Fibroblast of villous mesenchyme (primary cell): ENCODE measurements around the gene NRF1. TPM values are rescaled to one million over a fixed set of nuclear protein-coding genes. Genes with fewer than 3 reads are reported as not detected.
"Not testable (repeated sequence)": the region's sequence is repeated elsewhere in the genome, so short reads cannot be mapped to it uniquely, and the experiment has no call there.

Experiments
- DNase-seq: peaks from one replicate; pipeline ENCODE4 v3.0.0-alpha.2; 2010; ENCODE audit warnings: low read depth
- H3K4me3 ChIP-seq: 2 replicates; pipeline ENCODE4 v1.5.1; 2011; ENCODE audit warnings: low read depth, mild to moderate bottlenecking, low read length
- total RNA-seq: library from RNA; depleted of rRNA; stranded (reverse); fragments of >200 nt; gene quantifications from 2 replicates; pipeline ENCODE4 v1.2.3, GENCODE V29; 2012
- TF ChIP-seq, protein P1 (sequence below): IDR thresholded peaks from 2 replicates; pipeline ENCODE4 v1.5.1; 2012; ENCODE audit warnings: low read depth, mild to moderate bottlenecking, low read length; ENCODE audit not compliant: insufficient read depth

Gene NRF1
- total RNA-seq, 1 donor: 12.5 TPM

DNA sequence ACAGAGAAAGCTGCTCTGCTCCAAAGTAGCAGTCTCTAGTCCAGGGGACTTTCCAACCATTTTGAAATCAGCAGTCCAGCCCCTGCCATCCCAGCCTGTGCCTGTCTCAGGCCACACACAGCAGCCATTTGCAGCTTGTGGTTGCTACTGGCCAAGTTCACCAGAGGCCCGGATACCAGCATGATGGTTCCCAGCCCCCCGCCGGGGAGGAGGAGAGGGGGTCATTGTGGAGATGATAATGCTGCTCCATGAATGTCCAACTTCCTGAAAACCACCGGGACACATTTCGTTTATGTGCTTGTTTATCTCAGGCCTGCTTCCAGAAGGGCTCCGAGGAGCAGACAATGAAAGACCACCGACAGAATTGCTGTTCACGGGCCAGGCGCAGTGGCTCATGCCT is 181.2 kb downstream of the NRF1 start:
- no peak overlapping the region for H3K4me3 ChIP-seq
- TF ChIP-seq, protein P1, sequence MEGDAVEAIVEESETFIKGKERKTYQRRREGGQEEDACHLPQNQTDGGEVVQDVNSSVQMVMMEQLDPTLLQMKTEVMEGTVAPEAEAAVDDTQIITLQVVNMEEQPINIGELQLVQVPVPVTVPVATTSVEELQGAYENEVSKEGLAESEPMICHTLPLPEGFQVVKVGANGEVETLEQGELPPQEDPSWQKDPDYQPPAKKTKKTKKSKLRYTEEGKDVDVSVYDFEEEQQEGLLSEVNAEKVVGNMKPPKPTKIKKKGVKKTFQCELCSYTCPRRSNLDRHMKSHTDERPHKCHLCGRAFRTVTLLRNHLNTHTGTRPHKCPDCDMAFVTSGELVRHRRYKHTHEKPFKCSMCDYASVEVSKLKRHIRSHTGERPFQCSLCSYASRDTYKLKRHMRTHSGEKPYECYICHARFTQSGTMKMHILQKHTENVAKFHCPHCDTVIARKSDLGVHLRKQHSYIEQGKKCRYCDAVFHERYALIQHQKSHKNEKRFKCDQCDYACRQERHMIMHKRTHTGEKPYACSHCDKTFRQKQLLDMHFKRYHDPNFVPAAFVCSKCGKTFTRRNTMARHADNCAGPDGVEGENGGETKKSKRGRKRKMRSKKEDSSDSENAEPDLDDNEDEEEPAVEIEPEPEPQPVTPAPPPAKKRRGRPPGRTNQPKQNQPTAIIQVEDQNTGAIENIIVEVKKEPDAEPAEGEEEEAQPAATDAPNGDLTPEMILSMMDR: no peak
- DNase-seq: no peak

DNA sequence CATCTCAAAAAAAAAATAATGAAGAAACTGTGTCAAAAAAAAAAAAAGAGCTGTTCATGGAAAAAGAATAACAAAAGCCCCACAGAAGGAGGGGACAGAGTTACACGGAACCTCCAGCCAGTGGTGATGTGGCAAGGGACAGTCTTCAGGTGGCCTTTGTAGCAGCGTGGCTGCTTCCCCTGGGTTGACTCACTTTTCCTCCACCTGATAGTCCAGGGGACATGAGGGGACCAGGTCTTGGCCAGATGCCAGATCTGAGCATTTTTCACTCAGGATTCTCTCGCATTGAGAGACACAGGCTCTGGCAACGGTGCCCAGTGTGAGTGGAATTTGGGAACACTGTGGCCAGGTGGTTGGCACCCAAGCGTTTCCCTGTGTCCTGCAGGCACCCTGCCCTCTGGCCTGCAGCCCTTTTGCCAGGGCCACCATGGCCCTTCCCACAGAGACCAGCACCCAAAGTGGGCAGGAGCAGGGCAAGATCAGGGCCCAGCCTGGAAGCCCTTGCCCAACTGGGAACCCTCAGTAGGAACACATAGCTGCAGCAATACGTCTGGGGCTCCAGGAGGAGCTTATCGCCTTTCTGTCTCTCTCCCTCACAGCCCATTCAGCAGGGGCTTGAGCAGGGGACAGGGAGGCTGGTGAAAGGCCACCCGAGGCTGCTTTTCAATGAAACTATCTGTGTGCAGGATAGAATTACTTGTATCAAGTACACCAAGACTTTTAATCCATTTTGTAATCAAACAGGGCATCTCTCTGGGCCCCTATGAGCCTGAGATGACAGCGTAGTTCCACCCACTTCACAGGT is 182.2 kb downstream of the NRF1 start:
- TF ChIP-seq, protein P1: no peak
- no peak overlapping the region for H3K4me3 ChIP-seq
- DNase-seq: no peak

DNA sequence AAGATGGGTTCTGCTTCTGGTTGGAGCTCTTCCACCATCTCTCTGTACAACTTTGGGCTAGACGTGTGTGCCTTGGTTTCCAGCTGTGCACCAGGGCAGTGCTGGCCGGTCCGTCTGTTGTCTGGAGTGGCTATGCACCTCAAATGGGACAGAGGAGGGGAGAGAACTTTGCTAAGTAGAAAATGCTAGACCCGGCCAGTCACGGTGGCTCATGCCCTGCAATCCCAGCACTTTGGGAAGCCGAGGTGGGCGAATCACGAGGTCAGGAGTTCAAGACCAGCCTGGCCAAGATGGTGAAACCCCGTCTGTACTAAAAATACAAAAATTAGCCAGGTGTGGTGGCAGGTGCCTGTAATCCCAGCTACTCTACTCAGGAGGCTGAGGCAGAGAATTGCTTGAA is 182.9 kb downstream of the NRF1 start:
- DNase-seq, H3K4me3 ChIP-seq: not testable (repeated sequence)

DNA sequence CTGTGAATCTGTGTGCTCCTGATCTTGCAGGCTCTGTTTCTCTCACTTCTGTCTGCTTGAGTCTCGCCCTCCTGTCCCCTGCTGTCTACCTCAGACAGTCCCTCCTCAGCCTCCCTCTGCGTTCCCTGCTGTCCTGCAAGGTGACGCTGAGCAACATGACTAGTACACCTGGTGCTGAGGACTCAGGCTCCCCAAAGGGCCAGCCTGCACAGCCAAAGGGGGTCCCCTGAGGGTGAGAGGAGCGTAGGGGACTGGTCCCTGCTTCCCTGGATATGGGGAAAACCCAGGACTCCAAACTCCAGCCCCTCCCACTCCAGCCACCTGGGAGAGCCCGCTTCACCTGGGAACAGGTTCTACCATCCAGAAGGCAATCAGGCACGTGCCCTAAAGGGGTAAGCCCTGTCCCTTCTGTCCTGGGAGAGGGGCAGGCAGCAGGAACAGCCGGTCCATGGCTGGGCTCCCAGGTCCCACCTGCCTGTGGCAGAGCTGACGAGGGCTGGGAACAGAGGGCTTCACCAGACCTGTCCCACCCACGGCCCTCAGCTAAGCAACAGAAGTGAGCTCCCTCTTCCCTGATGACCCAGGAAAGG is 184.8 kb downstream of the NRF1 start:
- DNase-seq: no peak
- TF ChIP-seq, protein P1: no peak
- H3K4me3 ChIP-seq: no peak overlapping the region

DNA sequence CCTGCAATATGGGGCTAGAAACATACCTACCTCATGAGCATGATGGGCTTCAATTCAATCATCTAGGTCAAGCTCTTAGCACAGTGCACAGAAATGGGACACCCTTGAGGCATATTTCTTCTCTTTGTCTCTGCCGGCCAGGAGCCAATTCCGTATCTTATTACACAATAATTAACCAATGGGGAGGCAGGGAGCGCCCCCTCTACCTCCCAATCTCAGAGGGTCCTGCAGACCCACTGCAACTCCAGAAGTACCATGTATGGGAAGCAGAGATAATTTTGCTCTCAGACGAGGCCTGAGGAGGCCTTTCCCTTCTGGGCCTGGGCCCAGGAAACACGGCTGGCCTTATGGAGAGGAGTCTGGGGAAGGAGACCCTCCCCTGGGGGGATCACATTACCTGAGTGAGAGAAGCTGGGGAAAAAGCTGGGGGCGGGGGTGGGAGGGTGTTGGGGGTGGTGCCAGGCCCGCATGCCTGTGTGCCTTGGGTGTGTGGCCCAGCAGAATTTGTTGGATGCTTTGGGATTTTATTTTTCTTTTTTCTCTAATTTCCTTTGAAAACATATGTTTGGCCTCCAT is 185.8 kb downstream of the NRF1 start:
- TF ChIP-seq, protein P1: no peak
- no peak for DNase-seq

DNA sequence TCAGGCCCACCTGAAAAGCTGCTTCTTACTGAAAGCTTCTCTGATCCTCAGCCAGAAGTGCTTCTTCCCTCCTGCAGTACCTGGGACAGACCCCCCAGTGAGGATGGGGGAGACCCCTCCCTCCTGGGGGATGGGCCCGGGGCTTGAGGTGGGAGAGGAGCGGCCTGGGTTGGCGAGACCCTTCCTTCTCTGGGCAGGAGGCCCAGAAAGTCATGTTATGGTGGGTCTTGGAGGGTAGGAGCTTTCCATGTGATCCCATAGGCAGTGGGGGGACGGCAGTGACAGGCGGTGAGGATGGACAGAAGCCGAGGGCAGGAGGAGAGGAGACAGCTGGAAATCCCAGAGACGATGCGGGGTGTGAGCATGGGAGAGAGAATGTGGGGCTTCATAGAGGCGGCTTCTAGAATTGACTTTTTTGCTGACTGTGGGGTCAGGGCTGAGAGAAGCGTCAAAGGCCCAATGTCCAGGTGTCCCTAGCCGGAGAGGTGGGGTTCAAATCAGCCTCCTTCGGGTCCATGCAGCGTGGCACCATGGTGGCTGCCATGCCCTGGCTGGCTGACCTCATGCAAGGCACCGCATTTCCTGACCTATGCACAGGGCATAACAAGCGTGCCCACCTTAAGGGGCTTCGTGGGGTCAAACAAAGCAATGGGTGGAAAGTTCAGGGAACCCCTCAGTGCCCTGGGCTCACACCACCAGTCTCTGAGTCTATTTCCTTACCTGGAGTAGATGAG is 187.3 kb downstream of the NRF1 start:
- no peak overlapping the region for H3K4me3 ChIP-seq
- TF ChIP-seq, protein P1: no peak
- no peak for DNase-seq

More for the DNA sequence above, 185.8 kb downstream of the NRF1 start:
- no peak overlapping the region for H3K4me3 ChIP-seq
